DOHH2 (cell line): ENCODE results near the gene COL20A1.

ENCODE experiments used
- CTCF ChIP-seq: fragments of 200-600 bp; sonication (generic); IDR thresholded peaks from one replicate; pipeline ENCODE4 v1.5.1; 2014; ENCODE audit warnings: antibody characterized with exemption, mild to moderate bottlenecking, low read depth, low read length; ENCODE audit not compliant: poor library complexity, severe bottlenecking
- EZH2phosphoT487 ChIP-seq: fragments of 200-600 bp; sonication (generic); IDR thresholded peaks from 2 replicates; pipeline ENCODE4 v1.6.1; 2017; ENCODE audit warnings: borderline replicate concordance, mild to moderate bottlenecking, antibody characterized with exemption, low read length, moderate library complexity, mixed read lengths

- TF ChIP-seq CTCF (no peak), EZH2phosphoT487 (no peak)
Measured at GRCh38 chr20:63359937-63360849, 67.2 kb downstream of the COL20A1 start.
